Muscle of arm (tissue), 12 donors: ENCODE data around the gene SMIM29. TPM values are rescaled to one million over a fixed set of nuclear protein-coding genes. Genes with fewer than 3 reads are reported as not detected.
A peak's percentile ranks its signal among the peaks of the same experiment; 100 is the strongest.
"Not testable (repeated sequence)": the region's sequence is repeated elsewhere in the genome, so short reads cannot be mapped to it uniquely, and the experiment has no call there.

Experiments
- DNase-seq: peaks from one replicate; pipeline ENCODE4 v3.0.0-alpha.2; 2013
- polyA plus RNA-seq, 12 donors: library from polyadenylated mRNA; unstranded; fragments of 120-200 nt; gene quantifications; one replicate each; pipeline ENCODE4 v1.2.1, GENCODE V29; 2013; ENCODE audit not compliant: insufficient read length in 12 of 12

SMIM29 gene
- polyA plus RNA-seq, 12 donors = 5.7 to 20.9 (median 6.9) TPM; not detected in 1

DNA sequence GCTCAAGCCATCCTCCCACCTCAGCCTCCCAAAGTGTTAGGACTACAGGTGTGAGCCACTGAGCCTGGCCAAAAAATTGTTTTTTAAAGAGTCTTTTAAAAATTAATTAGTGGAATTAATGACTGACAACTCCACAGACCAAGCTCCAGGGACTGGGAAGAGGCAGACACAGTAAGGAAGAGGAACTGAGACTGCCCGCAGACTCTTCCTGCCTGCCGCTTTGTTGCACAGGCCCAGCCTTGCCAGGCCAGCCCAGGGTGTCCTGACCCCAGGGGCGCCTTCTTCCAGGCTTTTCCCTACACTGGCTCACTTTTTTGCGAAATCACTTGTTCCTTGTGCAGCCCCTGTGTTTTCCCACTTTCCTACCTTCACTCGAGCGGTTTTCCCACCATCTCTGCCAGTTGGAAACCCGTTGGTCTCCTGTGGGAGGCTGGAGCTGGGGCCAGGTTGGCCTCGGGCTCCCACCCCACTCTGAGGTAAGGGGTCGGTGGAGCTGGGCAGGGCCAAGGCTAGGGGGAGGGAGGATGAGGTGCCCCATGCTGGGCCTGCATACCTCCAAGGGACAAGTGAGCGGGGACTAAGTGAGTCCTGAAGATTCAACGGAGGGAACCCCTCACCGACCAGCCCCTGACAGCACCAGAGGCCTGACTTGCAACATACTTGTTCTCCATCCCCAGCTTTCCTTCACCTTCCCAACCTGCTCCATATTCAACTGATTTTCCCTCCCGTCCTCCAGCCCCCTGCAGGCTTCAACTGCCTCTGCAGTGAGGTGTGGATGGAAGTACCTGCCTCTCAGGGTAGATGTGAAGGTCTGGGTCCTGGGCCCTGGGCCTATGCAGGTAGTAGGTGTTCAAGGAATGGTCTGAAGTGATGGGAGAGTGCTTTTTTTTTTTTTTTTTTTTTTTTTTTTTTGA lies 23.5 kb upstream of the SMIM29 start:
- DNase-seq = no peak

DNA sequence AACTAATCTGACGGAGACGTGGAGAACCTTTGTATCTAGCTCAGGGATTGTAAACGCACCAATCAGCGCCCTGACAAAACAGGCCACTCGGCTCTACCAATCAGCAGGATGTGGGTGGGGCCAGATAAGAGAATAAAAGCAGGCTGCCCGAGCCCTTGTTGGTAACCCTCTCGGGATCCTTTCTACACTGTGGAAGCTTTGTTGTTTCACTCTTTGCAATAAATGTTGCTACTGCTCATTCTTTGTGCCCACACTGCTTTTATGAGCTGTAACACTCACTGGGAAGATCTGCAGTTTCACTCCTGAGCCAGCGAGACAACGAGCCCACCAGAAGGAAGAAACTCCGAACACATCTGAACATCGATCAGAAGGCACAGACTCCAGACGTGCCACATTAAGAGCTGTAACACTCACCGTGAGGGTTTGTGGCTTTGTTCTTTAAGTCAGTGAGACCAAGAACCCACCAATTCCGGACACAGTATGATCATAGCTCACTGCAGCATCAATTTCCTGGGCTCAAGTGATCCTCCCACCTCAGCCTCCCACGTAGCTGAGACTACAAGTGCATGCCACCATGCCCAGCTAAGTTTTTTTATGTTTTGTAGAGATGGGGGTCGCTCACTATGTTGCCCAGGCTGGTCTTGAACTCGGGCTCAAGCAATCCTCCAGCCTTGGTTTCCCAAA lies 21.0 kb upstream of the SMIM29 start:
- not testable (repeated sequence) for DNase-seq

DNA sequence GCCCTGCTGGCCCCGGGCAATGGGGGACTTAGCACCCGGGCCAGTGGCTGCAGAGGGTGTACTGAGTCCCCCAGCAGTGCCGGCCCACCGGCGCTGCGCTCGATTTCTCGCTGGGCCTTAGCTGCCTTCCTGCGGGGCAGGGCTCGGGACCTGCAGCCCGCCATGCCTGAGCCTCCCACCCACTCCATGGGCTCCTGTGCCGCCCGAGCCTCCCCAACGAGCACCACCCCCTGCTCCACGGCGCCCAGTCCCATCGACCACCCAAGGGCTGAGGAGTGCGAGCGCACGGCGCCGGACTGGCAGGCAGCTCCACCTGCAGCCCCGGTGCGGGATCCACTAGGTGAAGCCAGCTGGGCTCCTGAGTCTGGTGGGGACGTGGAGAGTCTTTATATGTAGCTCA lies 20.3 kb upstream of the SMIM29 start:
- not testable (repeated sequence) for DNase-seq

DNA sequence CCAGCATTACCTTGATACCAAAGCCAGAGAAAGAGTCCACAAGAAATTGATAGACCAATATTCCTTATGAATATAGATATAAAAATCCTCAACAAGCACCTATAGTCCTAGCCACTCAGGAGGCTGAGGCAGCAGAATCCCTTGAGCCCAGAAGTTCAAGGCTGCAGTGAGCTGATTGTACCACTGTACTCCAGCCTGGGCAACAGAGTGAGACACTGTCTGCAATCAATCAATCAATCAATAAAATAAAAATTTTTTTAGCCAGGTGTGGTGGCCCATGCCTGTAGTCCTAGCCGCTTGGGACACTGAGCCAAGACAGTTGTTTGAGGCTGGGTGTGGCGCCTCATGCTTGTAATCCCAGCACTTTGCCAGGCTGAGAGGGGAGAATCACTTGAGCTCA lies 18.9 kb upstream of the SMIM29 start:
- DNase-seq = no peak

DNA sequence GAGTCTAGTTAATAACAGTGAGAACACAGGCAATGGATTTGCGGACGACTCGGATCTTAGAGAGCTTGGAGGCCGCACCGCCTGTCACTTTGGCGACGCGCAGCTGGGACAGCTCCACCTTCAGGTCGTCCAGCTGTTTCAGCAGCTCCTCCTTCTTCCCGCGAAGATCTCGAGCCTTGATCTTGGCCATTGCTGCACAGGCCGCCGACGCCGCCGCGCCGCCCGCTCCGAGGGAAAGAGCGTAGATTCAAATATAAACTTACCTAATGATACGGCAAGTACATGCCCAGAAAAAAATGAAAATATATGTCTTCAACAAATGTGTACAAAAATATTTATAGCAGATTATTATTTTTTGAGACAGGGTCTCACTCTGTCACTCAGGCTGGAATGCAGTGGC lies 14.7 kb upstream of the SMIM29 start:
- DNase-seq = not testable (repeated sequence)

DNA sequence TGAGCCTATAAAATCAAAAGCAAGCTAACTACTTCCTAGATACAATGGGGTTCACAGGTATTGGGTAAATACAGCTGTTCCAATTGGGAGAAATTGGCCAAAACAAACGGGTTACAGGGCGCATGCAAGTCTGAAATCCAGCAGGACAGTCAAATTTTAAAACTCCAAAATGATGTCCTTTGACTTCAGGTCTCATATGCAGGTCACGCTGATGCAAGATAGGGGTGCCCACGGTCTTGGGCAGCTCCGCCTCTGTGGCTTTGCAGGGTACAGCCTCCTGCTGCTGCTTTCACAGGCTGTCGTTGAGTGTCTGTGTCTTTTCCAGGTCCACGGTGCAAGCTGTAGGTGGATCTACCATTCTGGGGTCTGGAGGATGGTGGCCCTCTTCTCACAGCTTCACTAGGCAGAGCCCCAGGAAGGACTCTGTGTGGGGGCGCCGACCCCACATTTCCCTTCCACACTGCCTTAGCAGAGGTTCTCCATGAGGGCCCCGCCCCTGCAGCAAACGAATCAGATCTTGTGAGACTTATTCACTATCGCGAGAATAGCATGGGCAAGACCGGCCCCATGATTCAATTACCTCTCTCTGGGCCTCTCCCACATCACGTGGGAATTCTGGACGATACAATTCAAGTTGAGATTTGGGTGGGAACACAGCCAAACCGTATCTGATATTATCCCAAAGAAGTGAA lies 11.9 kb upstream of the SMIM29 start:
- DNase-seq = no peak

DNA sequence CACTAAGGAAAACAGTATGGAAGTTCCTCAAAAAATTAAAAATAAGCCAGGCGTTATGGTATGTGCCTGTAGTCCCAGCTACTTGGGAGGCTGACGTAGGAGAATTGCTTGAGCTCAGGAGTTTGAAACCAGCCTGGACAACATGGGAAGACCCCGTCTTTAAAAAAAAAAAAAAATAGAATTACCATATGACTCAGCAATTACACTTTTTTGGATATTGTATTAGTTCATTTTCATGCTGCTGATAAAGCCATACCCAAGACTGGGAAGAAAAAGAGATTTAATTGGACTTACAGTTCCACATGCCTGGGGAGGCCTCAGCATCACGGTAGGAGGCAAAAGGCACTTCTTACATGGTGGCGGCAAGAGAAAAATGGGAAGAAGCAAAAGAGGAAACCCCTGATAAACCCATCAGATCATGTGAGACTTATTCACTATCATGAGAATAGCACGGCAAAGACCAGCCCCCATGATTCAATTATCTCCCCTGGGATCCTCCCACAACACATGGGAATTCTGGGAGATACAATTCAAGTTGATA lies 10.8 kb upstream of the SMIM29 start:
- no peak for DNase-seq

DNA sequence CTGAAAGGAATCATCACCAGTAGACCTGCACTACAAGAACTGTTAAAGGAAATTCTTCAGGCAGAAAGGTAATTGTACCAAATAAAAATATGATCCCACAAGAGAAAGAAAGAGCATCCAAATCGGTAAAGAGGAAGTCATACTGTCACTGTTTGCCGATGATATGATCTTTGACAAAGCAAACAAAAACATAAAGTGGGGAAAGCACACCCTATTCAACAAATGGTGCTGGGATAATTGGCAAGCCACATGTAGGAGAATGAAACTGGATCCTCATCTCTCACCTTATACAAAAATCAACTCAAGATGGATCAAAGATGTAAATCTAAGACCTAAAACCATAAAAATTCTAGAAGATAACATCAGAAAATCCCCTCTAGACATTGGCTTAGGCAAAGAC lies 3.6 kb upstream of the SMIM29 start:
- DNase-seq = not testable (repeated sequence)

DNA sequence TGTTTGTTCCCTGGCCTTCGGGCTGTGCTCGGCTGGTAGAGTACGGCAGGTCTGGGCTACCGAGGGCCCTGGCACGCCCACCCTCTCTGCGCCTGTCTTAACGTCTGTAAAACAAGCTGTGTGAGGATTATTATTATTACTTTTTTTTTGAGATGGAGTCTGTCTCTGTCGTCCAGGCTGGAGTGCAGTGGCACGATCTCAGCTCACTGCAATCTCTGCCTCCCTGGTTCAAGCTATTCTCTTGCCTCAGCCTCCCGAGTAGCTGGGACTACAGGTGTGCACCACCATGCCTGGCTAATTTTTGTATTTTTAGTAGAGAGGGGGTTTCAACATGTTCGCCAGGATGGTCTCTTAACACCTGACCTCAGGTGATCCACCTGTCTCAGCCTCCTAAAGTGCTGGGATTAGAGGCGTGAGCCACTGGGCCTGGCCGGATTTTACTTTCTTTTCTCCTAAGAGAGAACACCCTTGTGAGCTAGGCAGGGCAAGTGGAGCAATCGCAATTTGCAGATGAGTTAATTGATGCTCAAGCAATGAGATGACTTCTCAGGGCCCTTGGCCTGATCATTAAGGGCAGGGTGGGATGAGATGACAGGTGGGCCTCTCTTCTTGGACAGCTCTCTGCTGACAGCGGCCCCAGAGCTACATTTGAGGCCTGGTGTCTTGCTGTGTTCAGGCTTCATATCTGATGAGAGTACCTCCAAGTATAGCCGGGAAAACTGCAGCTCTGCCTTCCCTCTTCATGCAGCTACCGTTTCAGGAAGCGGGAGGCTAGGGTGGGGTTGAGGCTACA lies 859 bp upstream of the SMIM29 start:
- no peak for DNase-seq

DNA sequence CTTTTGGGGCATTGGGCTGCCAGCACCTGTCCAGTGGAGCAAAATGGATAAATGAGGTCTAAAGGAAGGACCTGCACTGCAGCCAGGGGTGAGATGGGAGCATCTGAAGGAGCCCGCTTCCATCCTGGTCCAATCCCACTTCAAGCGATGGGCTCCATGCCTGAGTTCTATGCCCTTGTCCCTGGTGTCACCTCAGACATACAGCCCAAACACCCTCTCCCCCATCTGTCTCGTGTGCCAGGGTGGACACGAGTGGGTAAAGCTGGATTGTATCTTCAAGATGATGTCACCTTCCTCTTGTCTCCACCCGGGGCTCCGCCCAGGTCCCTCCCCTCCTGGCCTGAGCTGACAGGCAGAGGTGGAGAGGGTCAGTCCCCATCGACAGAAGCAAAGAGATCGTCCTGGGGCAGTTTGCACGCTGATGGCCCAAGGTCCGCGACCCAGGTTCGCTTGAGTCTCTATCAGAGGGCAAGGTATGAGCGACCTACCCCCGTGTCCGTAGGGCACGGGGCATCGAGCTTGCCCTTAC lies 544 bp downstream of the SMIM29 start:
- DNase-seq = peak; percentile 57

DNA sequence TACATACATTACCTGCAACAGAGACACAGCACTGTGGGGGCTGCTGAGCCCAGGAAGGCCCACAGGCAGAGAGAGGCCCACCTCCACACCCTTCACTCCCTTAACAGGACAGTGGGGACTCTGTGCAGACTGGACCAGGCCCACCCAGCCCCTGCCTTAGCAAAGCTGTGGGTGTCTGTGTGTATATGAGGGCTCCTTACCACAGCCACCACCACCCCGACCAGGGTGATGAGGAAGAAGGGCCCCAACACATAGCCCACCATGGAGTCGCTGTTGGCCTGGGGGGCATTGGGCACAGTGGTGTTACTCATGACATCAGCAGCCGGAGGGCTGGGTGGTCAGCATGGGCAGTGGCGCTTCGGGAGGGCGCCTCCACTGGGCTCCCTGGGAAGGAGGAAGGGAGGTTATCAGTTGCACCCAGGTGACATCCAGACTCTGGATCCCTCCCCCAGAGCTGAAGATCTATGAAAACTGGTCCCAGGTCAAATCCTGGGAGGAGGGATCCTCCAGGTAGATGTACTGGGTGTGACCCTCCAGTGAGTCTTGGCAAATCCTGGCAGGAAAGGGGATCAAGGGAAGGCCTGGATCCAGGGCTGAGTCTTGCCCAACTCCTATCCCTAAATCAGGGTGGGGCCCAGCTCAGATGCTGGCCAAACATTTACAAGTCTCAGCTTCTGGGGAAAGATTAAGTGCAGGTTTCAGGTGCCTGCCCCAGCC lies 1.2 kb downstream of the SMIM29 start:
- no peak for DNase-seq

DNA sequence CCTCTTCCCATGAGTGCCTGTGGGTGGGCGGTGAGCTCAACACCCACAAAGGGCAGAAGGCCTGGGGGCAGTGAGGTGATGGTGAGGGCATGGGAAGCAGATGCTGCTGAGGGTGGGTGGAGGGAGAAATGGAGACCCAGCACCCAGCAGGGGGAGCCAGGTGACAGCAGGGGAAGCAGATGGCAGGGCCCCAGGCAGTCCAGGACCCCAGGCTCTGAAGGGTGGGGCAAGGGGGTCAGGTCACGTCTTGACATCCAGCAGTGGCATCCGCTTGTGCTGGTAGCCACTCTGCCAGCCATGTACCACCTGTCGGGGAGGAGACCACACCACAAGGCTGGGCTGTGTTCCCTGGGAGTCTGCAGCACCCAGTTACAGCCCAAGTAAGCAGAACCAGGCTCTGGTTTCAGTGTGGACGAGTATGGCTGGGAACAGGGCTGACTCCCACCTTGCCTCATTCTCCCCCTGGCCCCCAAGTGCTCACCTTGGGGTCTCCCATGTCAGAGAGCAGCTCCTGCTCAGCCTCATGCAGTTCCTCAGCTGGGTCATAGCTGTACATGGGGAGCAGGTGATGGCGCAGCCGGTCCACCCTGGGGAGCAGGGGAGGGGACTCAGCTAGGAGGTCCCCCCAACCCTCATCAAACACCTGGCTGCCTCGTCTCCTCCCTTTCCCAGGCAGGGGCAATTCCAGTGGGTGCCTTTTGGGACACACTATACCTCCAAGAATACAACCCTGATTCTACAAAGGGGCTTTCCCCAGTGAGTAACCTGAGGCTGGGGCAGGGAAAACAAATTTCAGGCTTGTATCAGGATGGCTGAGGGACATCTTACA lies 2.0 kb downstream of the SMIM29 start:
- DNase-seq = no peak

DNA sequence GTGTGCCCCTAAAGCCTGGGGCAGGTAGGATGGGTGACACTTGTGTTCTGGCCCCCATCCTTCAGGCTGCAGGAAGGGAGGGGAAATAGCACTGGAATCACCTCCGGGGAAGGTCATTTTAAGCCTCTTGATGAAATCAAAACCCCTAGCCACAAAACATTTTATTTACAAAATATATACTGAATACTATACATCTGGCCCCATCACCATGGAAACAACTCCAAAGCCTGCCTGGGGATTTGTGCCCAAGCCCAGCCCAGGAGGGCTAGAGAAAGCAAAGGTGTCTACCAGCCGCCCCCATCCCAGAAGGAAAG lies 2.6 kb downstream of the SMIM29 start:
- no peak for DNase-seq

DNA sequence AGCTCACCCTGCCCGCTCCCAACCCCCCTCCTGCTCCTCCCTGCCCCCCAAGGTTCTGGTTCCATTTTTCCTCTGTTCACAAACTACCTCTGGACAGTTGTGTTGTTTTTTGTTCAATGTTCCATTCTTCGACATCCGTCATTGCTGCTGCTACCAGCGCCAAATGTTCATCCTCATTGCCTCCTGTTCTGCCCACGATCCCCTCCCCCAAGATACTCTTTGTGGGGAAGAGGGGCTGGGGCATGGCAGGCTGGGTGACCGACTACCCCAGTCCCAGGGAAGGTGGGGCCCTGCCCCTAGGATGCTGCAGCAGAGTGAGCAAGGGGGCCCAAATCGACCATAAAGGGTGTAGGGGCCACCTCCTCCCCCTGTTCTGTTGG lies 3.1 kb downstream of the SMIM29 start:
- DNase-seq = not testable (repeated sequence)

DNA sequence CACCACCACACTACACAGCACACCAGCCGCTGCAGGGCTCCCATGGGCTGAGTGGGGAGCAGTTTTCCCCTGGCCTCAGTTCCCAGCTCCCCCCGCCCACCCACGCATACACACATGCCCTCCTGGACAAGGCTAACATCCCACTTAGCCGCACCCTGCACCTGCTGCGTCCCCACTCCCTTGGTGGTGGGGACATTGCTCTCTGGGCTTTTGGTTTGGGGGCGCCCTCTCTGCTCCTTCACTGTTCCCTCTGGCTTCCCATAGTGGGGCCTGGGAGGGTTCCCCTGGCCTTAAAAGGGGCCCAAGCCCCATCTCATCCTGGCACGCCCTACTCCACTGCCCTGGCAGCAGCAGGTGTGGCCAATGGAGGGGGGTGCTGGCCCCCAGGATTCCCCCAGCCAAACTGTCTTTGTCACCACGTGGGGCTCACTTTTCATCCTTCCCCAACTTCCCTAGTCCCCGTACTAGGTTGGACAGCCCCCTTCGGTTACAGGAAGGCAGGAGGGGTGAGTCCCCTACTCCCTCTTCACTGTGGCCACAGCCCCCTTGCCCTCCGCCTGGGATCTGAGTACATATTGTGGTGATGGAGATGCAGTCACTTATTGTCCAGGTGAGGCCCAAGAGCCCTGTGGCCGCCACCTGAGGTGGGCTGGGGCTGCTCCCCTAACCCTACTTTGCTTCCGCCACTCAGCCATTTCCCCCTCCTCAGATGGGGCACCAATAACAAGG lies 3.6 kb downstream of the SMIM29 start:
- not testable (repeated sequence) for DNase-seq

DNA sequence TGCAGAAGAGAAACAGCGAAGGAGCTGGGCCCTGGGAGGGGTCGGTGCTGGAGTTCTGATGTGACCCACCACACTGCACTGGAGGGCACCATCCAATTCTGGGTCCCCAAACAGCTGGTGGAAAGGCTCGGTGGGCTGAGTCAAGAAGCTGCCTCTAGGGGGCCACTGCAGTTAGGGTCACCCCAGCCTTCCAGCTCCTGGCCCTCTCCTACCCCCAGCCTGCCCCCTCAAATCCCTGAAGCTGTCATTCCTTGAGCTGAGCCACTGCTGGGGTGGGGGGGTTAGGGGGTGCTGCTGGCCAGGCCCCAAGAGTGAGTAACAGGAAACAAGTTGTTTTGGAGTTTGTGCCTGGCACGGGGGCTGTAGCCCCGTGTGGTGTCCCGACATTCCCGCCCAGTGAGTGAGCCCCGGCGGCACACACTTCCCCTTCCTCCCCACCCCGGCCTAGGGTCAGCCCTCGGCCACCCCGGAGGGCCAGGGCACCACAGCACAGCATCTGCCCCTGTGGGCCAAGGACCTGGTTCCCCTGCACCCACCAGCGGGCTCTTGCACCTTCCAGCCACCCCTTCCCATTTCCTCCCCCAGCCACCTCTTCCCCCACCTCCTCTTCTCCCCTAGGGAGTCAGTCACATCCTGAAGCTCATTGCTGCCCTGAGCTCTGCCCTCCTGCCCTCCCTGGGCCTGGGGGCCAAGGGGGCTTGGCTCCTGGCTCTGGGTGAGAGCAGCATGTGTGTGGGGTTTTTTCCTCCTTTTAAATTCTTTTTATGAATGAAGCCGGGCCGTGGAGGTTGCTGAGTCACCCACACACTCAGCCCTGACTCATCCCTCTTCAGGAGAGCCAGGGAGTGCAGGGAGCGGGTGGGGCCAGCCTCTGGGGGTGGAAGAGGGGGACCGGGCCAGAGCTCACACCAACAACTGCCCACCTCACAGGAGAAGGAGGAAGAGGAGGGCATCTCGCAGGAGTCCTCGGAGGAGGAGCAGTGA lies 4.6 kb downstream of the SMIM29 start:
- DNase-seq = no peak

DNA sequence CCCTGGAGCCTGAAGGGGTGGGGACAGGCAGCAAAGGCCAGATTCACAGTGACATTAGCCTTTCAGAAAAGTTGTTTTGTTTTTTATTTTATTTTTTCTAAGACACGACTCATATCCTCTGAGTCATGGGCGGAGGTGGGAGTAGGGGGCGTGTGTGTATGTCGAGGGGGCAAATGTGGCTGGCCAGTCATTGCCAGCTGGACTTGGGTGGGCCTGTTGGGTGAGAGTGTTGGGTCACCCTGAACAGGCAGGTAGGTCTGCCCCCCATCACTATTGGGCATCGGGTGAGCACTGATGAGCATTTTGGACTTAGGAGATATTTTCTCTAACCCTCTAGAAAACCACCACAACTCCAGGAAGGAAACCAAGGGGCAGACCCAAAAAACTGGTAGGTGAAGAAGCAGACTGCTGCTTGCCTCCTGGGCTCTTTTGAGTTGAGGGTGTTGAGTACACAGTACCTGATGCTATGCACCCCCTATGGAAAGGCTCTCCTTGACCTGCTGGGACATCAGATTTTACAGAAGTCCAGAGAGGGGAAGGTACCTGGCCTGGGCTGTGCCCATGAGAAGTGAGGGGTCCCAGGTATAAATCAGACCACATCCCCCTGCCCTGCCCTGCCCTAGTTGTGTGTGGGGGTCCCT lies 5.6 kb downstream of the SMIM29 start:
- DNase-seq = no peak
